Panc1 (cell line): ENCODE data around the gene IL17REL. TPM values are rescaled to one million over a fixed set of nuclear protein-coding genes. Genes with fewer than 3 reads are reported as not detected.

Experiments
- ATAC-seq: fragments of 200-7000 bp; cut with Tn5 transposase; 2 replicates; pipeline ENCODE4 v1.9.1; 2020; ENCODE audit warnings: mild to moderate bottlenecking, moderate library complexity
- BruUV-seq: library from RNA; stranded (reverse); fragments of 400-500 nt; replicated peaks from 2 replicates; lab custom pipeline; 2021; lab: Mats Ljungman, UMichigan
- CTCF ChIA-PET: fragments of 300-600 bp; sonication (Branson Sonifier 250); formaldehyde crosslinking; loops from one replicate; lab custom pipeline; 2022; ENCODE audit warnings: antibody characterized with exemption; lab: Charles Lee
- POLR2A ChIA-PET: fragments of 300-600 bp; sonication (Branson Sonifier 250); formaldehyde crosslinking; loops from one replicate; lab custom pipeline; 2022; ENCODE audit warnings: antibody characterized with exemption; lab: Charles Lee
- DNase-seq: peaks from one replicate; pipeline ENCODE4 v3.0.0-alpha.2; 2010; ENCODE audit warnings: low read depth, low spot score
- H3K27ac ChIP-seq: 2 replicates; pipeline ENCODE4 v1.5.1; 2011; ENCODE audit warnings: mild to moderate bottlenecking, low read length, inconsistent platforms
- H3K27me3 ChIP-seq: fragments of 200-500 bp; sonication (Bioruptor generic); 2 replicates; pipeline ENCODE4 v1.6.0; 2014; ENCODE audit warnings: low read length, inconsistent platforms; ENCODE audit not compliant: control insufficient read depth, insufficient read depth
- H3K36me3 ChIP-seq: fragments of 200-500 bp; sonication (Bioruptor generic); 2 replicates; pipeline ENCODE4 v1.5.1; 2014; ENCODE audit warnings: inconsistent platforms, mild to moderate bottlenecking, low read length, moderate library complexity; ENCODE audit not compliant: control insufficient read depth, insufficient read depth
- H3K4me1 ChIP-seq: 2 replicates; pipeline ENCODE4 v1.5.1; 2011; ENCODE audit warnings: inconsistent platforms, mild to moderate bottlenecking, low read length, moderate library complexity; ENCODE audit not compliant: control insufficient read depth, insufficient read depth
- H3K4me3 ChIP-seq, 2 experiments: 2 replicates each; pipeline ENCODE4 v1.5.1; 2011 to 2012; ENCODE audit warnings: low read depth in 2 of 2, low read length in 2 of 2, mild to moderate bottlenecking in 2 of 2, inconsistent platforms in 1 of 2, moderate library complexity in 1 of 2
- H3K9me3 ChIP-seq: fragments of 200-500 bp; sonication (Bioruptor generic); 2 replicates; pipeline ENCODE4 v1.5.1; 2014; ENCODE audit warnings: low read depth, mild to moderate bottlenecking, inconsistent platforms, low read length, moderate library complexity; ENCODE audit not compliant: control insufficient read depth, insufficient read depth
- CTCF ChIP-seq: fragments of 450-650 bp; IDR thresholded peaks from 2 replicates; pipeline ENCODE4 v1.5.1; 2017; ENCODE audit warnings: mild to moderate bottlenecking
- POLR2AphosphoS5 ChIP-seq: IDR thresholded peaks from 2 replicates; pipeline ENCODE4 v1.6.1; 2012; ENCODE audit warnings: mild to moderate bottlenecking, low read depth, low read length, moderate library complexity
- REST ChIP-seq, 2 experiments: IDR thresholded peaks; 2 replicates each; pipeline ENCODE4 v1.6.1; 2011 to 2012; ENCODE audit warnings: low read depth in 2 of 2, control low read depth in 1 of 2, low read length in 1 of 2, mild to moderate bottlenecking in 1 of 2, moderate library complexity in 1 of 2; ENCODE audit not compliant: insufficient read depth in 1 of 2
- SIN3A ChIP-seq: IDR thresholded peaks from 2 replicates; pipeline ENCODE4 v1.6.1; 2012; ENCODE audit warnings: low read depth, mild to moderate bottlenecking, low read length, moderate library complexity, borderline replicate concordance; ENCODE audit not compliant: insufficient read depth
- TCF7L2 ChIP-seq: IDR thresholded peaks from 2 replicates; pipeline ENCODE4 v1.6.1; 2011; ENCODE audit warnings: mild to moderate bottlenecking, low read depth, low read length, inconsistent platforms
- in situ Hi-C: cut with HindIII; loops from 2 replicates; pipeline ENCODE4 v1.10.0; 2016; ENCODE audit warnings: low sequenced_read_pairs, low pct_unique_long_range_greater_than_20kb
- intact Hi-C: fragments of 100-400 bp; cut with micrococcal nuclease; formaldehyde crosslinking; loops from one replicate; pipeline ENCODE4 v1.10.0; 2022; ENCODE audit not compliant: unreplicated experiment
- total RNA-seq: library from RNA; stranded (reverse); gene quantifications from one replicate; pipeline ENCODE4 v1.2.1, GENCODE V29; 2021; ENCODE audit not compliant: unreplicated experiment

IL17REL gene
- total RNA-seq, 1 experiment from 2014 or later, result 0.82 TPM

- CTCF ChIA-PET, result no interaction called here
These were observed 43.8 kb upstream of the IL17REL start for GRCh38 chr22:50056214-50056972.

GRCh38 chr22:50053861-50054260 lies 41.3 kb upstream of the IL17REL start:
- in situ Hi-C loops (no loop called here), intact Hi-C loops (no loop called here)
- ATAC-seq, result no peak
- no peak for DNase-seq
- H3K4me1 ChIP-seq, result no peaks in the 10 kb centered on the region
- ChIA-PET POLR2A (no interaction called here), CTCF (no interaction called here)
- H3K9me3 ChIP-seq, result no peaks in the 10 kb centered on the region
- TF ChIP-seq TCF7L2 (no peak), SIN3A (no peak), POLR2AphosphoS5 (no peak), REST (IDR thresholded peaks at IDR 0.05; ENCODE audit: insufficient read depth in 1 of 2, low read depth in 2 of 2, low read length in 1 of 2) (no peak), CTCF (no peak)
- H3K27me3 ChIP-seq, result no peaks in the 10 kb centered on the region
- no peak overlapping the region for H3K4me3 ChIP-seq
- no peak overlapping the region for H3K27ac ChIP-seq
- no peaks in the 10 kb centered on the region for H3K36me3 ChIP-seq
- no TSS peak for BruUV-seq

More at GRCh38 chr22:50056214-50056972, 43.8 kb upstream of the IL17REL start:
- in situ Hi-C loops, result no loop called here
- H3K4me3 ChIP-seq, result no peak overlapping the region
- H3K36me3 ChIP-seq, result no peaks in the 10 kb centered on the region
- H3K9me3 ChIP-seq, result no peaks in the 10 kb centered on the region
- POLR2A ChIA-PET, result no interaction called here
- no peaks in the 10 kb centered on the region for H3K27me3 ChIP-seq
- H3K27ac ChIP-seq, result no peak overlapping the region
- intact Hi-C loops, result no loop called here
- no peak for ATAC-seq
- BruUV-seq, result no TSS peak
- TF ChIP-seq POLR2AphosphoS5 (no peak), CTCF (no peak), SIN3A (no peak), REST (IDR thresholded peaks at IDR 0.05; ENCODE audit: insufficient read depth in 1 of 2, low read depth in 2 of 2, low read length in 1 of 2) (no peak), TCF7L2 (no peak)
- H3K4me1 ChIP-seq, result no peaks in the 10 kb centered on the region
- no peak for DNase-seq
